Caco-2 (cell line): ENCODE measurements around the gene TTLL11. TPM values are rescaled to one million over a fixed set of nuclear protein-coding genes. Genes with fewer than 3 reads are reported as not detected.

Source experiments
- BruUV-seq: library from RNA; stranded (reverse); fragments of 400-500 nt; replicated peaks from 2 replicates; lab custom pipeline; 2021; lab: Mats Ljungman, UMichigan
- CTCF ChIA-PET: fragments of 300-600 bp; sonication (Branson Sonifier 250); formaldehyde crosslinking; loops from one replicate; lab custom pipeline; 2022; ENCODE audit warnings: antibody characterized with exemption; lab: Charles Lee
- POLR2A ChIA-PET: fragments of 300-600 bp; sonication (Branson Sonifier 250); formaldehyde crosslinking; loops from one replicate; lab custom pipeline; 2022; ENCODE audit warnings: antibody characterized with exemption; lab: Charles Lee
- DNase-seq, 2 experiments: peaks; one replicate each; pipeline versions ENCODE4 v3.0.0 to v3.0.0-alpha.2; 2020 to 2022
- H3K27me3 ChIP-seq: replicated peaks from 2 replicates; pipeline ENCODE4 v1.6.0; 2011; ENCODE audit warnings: low read length; ENCODE audit not compliant: control insufficient read depth, insufficient read depth
- H3K36me3 ChIP-seq: 2 replicates; pipeline ENCODE4 v1.5.1; 2011; ENCODE audit warnings: low read length; ENCODE audit not compliant: control insufficient read depth, insufficient read depth
- H3K4me1 ChIP-seq: fragments of 250-450 bp; sonication (Bioruptor Pico); 2 replicates; pipeline ENCODE4 v1.5.1; 2020; ENCODE audit warnings: mild to moderate bottlenecking
- H3K4me3 ChIP-seq: 2 replicates; pipeline ENCODE4 v1.5.1; 2011; ENCODE audit warnings: low read depth, mild to moderate bottlenecking, control low read depth, low read length
- H3K9me3 ChIP-seq: fragments of 250-450 bp; sonication (Bioruptor Pico); 2 replicates; pipeline ENCODE4 v1.5.1; 2020; ENCODE audit warnings: mild to moderate bottlenecking, moderate library complexity
- H3K27ac Mint-ChIP-seq: one replicate; pipeline ENCODE4 v1.8.0; 2022; ENCODE audit warnings: mixed read lengths; ENCODE audit not compliant: unreplicated experiment
- H3K27me3 Mint-ChIP-seq: one replicate; pipeline ENCODE4 v1.8.0; 2022; ENCODE audit warnings: mixed read lengths; ENCODE audit not compliant: insufficient read depth, unreplicated experiment
- H3K36me3 Mint-ChIP-seq: one replicate; pipeline ENCODE4 v1.8.0; 2022; ENCODE audit warnings: mild to moderate bottlenecking, mixed read lengths; ENCODE audit not compliant: insufficient read depth, unreplicated experiment
- H3K4me1 Mint-ChIP-seq: one replicate; pipeline ENCODE4 v1.8.0; 2022; ENCODE audit warnings: low read depth, mixed read lengths; ENCODE audit not compliant: unreplicated experiment
- H3K4me3 Mint-ChIP-seq: one replicate; pipeline ENCODE4 v1.8.0; 2022; ENCODE audit warnings: mild to moderate bottlenecking, moderate library complexity, mixed read lengths; ENCODE audit not compliant: unreplicated experiment
- H3K9me3 Mint-ChIP-seq: one replicate; pipeline ENCODE4 v1.8.0; 2022; ENCODE audit warnings: mixed read lengths; ENCODE audit not compliant: unreplicated experiment
- intact Hi-C: fragments of 100-400 bp; cut with micrococcal nuclease; formaldehyde crosslinking; loops from one replicate; pipeline ENCODE4 v1.10.0; 2022; ENCODE audit not compliant: unreplicated experiment
- total RNA-seq: library from RNA; stranded (reverse); gene quantifications from 2 replicates; pipeline ENCODE4 v1.2.3, GENCODE V29; 2022
- TF ChIP-seq, protein P1 (sequence below), 2 experiments: fragments of 200-600 bp in 1 of 2; IDR thresholded peaks; 1 replicate in 1 of 2; 2 replicates in 1 of 2; pipeline versions ENCODE4 v1.5.1 to v1.8.0; 2011 to 2022; ENCODE audit warnings: antibody characterized with exemption in 1 of 2, control low read depth in 1 of 2, inconsistent platforms in 1 of 2, low read depth in 1 of 2, low read length in 1 of 2, mild to moderate bottlenecking in 1 of 2, moderate library complexity in 1 of 2; ENCODE audit not compliant: insufficient read depth in 1 of 2, severe bottlenecking in 1 of 2, unreplicated experiment in 1 of 2

The TTLL11 gene
- total RNA-seq, 1 experiment from 2014 or later: 4.4 TPM

DNA sequence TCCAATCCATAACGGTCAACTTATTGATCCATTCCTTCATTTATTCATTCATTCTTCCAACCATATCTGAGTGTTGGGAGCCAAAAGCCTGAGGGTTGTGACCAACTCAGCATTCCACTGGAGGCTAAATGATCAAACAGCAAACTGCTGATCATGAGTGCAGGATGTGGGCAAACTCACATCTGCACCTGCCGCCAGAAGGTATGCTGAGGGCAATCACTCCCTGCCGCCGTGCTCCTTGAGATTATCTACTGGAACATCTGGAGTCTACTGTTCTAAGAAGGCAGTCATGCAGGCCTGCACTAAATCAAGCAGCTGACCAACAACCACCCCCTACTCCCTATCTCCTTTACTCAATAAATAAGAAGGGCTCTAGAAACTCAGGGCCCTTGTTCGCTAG, 184.0 kb downstream of the TTLL11 start:
- H3K36me3 ChIP-seq: no peaks in the 10 kb centered on the region
- Mint-ChIP-seq H3K4me1 (no peaks in the 10 kb centered on the region), H3K4me3 (no peak overlapping the region), H3K36me3 (no peaks in the 10 kb centered on the region), H3K27ac (no peak overlapping the region), H3K27me3 (peaks cover 7% of the 10 kb centered on the region), H3K9me3 (no peaks in the 10 kb centered on the region)
- H3K9me3 ChIP-seq: no peaks in the 10 kb centered on the region
- no TSS peak for BruUV-seq
- no peaks in the 10 kb centered on the region for H3K27me3 ChIP-seq
- intact Hi-C loops: no loop called here
- CTCF ChIA-PET: no interaction called here
- TF ChIP-seq, protein P1, sequence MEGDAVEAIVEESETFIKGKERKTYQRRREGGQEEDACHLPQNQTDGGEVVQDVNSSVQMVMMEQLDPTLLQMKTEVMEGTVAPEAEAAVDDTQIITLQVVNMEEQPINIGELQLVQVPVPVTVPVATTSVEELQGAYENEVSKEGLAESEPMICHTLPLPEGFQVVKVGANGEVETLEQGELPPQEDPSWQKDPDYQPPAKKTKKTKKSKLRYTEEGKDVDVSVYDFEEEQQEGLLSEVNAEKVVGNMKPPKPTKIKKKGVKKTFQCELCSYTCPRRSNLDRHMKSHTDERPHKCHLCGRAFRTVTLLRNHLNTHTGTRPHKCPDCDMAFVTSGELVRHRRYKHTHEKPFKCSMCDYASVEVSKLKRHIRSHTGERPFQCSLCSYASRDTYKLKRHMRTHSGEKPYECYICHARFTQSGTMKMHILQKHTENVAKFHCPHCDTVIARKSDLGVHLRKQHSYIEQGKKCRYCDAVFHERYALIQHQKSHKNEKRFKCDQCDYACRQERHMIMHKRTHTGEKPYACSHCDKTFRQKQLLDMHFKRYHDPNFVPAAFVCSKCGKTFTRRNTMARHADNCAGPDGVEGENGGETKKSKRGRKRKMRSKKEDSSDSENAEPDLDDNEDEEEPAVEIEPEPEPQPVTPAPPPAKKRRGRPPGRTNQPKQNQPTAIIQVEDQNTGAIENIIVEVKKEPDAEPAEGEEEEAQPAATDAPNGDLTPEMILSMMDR (IDR thresholded peaks at IDR 0.05; ENCODE audit: insufficient read depth in 1 of 2, low read depth in 1 of 2, low read length in 1 of 2, severe bottlenecking in 1 of 2, unreplicated experiment in 1 of 2): no peak
- 0 out of 2 replicates have a peak, but pooled peaks cover 8% of the 10 kb centered on the region for H3K4me1 ChIP-seq
- H3K4me3 ChIP-seq: no peak overlapping the region
- no peak for DNase-seq
- POLR2A ChIA-PET: no interaction called here

DNA sequence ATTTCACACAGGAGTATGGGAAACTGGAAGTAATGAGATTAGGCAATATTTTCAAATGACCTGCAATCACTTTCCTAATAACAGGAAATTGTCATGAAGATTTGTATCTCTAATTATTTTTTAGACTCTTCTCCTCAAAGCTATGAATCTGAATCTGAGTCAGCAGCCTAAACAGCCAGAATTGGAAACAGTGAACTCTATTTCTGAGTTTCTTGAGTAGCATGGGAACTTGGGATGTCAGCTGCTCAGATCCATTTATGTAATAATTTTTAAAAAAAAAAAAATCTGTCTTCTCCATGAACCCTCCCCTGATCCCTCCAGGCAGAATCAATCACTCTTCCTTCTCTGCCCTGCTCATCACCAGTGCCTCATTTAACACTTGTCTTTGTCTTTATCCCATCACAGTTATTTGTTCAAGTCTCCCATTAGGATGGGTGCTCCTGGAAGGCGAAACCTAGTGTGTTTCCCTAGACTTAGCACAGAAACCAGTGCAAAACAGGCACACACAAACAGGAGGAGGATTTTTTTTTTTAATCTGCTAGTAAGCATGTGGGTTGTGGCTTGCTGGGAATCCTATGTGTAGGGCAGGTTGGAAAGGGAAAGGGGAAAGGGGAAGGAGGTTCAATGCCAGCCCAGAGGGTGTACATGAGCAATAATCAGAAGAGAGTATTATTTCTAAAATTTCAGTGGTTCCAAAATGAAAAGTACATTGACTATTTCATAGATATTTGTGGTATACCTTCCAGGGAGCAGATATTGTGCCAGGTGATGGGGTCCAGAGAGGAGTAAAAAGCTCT, 186.8 kb downstream of the TTLL11 start:
- H3K9me3 Mint-ChIP-seq: no peaks in the 10 kb centered on the region
- Histone ChIP-seq H3K36me3 (no peaks in the 10 kb centered on the region), H3K4me1 (peaks cover 6% of the 10 kb centered on the region; the same call in 1 of the 2 replicates), H3K4me3 (no peak overlapping the region), H3K9me3 (no peaks in the 10 kb centered on the region), H3K27me3 (no peaks in the 10 kb centered on the region)
- intact Hi-C loops: no loop called here
- POLR2A ChIA-PET: no interaction called here
- H3K27me3 Mint-ChIP-seq: peaks cover 7% of the 10 kb centered on the region
- H3K4me3 Mint-ChIP-seq: no peak overlapping the region
- CTCF ChIA-PET: no interaction called here
- TF ChIP-seq, protein P1 (IDR thresholded peaks at IDR 0.05; ENCODE audit: insufficient read depth in 1 of 2, low read depth in 1 of 2, low read length in 1 of 2, severe bottlenecking in 1 of 2, unreplicated experiment in 1 of 2): no peak
- H3K36me3 Mint-ChIP-seq: no peaks in the 10 kb centered on the region
- H3K4me1 Mint-ChIP-seq: no peaks in the 10 kb centered on the region
- no TSS peak for BruUV-seq
- no peak overlapping the region for H3K27ac Mint-ChIP-seq
- DNase-seq: no peak

DNA sequence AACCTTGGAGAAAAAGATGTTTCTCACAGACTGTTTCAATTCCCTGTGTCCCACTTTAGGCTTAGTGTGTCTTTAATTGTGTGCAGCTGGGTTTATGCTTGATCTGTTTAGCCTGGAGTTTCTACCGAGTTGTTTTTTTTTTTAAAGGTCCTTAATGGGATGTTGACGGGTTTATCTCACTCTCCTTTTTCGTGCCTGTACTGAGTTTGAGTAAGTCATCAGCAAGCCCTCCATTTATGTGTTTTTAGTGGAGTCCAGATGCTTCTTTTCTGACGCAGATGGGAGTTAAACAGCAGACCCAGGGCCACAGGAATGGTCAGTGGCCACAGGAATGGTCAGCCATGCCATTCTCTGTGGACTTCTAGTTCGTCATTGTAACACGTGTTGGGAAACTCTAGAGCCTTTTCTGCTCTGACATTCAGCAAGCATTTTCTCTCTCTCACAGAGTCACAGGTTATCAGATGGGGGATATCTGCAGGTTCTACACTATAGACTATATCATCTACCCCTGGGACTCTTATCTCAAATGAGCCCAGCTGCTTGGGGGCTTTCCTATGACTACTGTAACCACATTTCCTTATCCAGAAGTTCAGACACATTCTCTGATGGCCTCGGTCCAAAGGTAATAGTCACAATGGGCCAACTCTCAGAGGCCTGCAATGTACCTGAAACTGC, 190.5 kb downstream of the TTLL11 start:
- Mint-ChIP-seq H3K4me3 (no peak overlapping the region), H3K4me1 (no peaks in the 10 kb centered on the region), H3K27ac (no peak overlapping the region), H3K27me3 (peaks cover 4% of the 10 kb centered on the region), H3K9me3 (peaks cover 20% of the 10 kb centered on the region), H3K36me3 (peaks cover 4% of the 10 kb centered on the region)
- peaks cover 6% of the 10 kb centered on the region; the same call in 1 of the 2 replicates for H3K4me1 ChIP-seq
- no TSS peak for BruUV-seq
- no peaks in the 10 kb centered on the region for H3K27me3 ChIP-seq
- DNase-seq: no peak
- ChIA-PET POLR2A (no interaction called here), CTCF (interaction anchor here (1.0 kb wide), 1 partner anchor 28 kb away, joined by 3 read pairs; no protein-coding TSS in a partner anchor)
- no peaks in the 10 kb centered on the region for H3K36me3 ChIP-seq
- intact Hi-C loops: no loop called here
- TF ChIP-seq, protein P1 (IDR thresholded peaks at IDR 0.05; ENCODE audit: insufficient read depth in 1 of 2, low read depth in 1 of 2, low read length in 1 of 2, severe bottlenecking in 1 of 2, unreplicated experiment in 1 of 2): no peak
- H3K9me3 ChIP-seq: no peaks in the 10 kb centered on the region
- H3K4me3 ChIP-seq: no peak overlapping the region
